NCI-H82 (cell line): Measurements from ENCODE around the gene NT5DC3.

Experiments
- DNase-seq: peaks from one replicate; lab custom pipeline; 2025; lab: John Stamatoyannopoulos, UW

NT5DC3 gene

DNA sequence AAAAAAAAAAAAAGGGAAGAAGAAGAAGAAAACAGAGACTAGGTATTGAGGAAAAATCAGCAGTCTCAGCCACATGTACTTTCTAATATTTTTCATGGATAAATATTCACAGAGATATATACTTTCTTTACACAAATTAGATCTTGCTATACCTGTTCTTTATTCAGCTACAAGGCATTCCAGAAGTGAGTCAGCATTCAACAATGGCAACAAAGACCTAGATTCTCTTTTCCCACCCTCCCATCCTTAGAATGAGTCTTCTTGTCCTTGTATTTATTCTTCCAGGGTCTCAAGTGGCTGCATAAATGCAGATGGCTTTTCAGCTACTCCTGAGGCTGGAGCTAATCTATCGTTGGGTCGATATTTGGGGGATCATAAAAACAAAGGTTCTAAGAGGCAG lies 93.0 kb downstream of the NT5DC3 start:
- no peak for DNase-seq

DNA sequence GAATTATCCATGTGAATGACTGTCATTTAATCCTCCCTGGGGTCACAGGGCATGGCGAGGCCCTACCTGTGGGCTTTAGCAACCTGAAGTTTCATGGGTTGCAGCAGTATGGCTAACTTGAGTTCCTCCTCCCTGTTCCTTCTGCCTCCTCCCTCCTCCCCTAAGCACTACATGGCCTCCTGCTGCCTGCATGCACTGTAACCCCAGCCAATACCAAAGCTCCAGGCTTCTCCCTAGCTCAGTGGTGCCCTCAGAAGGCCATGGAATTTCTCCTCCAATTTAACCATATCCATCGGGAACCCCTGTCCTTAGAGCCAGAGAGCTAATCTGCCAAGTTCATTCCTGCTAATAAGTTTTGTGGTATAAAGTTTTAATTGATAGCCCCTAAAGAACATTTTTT lies 95.1 kb downstream of the NT5DC3 start:
- DNase-seq = peak; percentile 16

DNA sequence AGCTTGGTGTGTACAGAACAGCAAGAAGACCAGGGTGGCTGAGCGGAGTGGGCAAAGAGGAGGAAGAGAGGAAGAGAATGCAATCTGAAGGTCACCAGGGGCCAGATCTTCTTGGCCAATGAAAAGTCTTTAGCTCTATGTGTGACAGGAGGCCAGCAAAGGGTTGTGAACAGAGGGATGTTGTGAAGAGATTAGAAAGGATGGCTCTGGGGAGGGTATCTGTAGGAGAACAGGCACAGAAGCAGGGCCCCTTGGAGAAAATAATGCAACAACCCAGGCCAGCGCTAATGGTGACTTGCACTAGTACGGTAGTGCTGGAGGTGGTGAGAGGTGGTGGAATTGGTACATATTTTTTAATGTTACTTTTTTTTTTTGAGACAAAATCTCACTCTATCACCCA lies 97.2 kb downstream of the NT5DC3 start:
- no peak for DNase-seq

DNA sequence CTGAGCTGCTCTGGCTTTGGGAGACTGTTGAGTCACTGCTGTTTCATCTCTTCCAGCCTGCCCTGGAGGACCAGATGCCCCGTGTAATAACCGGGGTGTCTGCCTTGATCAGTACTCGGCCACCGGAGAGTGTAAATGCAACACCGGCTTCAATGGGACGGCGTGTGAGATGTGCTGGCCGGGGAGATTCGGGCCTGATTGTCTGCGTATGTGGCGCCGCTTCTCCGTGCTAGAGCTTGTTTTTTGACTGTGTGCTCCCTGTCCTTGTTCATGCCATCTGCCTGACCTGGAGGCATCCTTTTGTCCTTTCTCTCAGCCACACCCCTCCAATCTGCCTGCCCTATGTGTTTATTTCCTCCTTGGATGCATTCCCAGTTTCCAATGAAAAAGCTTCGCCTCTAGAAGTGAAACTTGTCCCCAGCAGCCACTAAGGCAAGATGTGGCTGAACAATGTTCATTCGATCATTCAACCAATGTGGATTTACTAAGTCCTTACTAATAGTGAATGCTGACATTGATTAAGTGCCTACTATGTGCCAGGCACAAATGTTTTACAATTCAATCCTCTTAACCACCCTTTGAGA lies 98.6 kb downstream of the NT5DC3 start:
- DNase-seq = no peak

DNA sequence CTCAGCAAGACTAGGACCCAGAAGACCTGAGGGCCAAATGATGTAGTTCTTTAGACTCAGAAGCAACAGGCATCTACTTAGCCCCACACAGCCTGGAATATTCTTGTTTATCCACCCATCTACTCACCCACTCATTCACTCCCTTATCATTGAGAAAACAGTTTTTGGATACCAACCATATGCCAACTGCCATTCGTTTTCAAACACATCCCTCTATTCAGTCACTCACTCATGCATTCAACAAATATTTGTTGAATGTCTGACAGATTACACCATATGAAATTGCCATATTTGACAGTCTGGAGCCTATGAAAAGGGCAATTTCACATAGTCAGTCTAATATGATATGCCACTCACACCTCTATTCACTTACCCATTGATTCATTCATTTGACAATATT lies 103.2 kb downstream of the NT5DC3 start:
- no peak for DNase-seq

DNA sequence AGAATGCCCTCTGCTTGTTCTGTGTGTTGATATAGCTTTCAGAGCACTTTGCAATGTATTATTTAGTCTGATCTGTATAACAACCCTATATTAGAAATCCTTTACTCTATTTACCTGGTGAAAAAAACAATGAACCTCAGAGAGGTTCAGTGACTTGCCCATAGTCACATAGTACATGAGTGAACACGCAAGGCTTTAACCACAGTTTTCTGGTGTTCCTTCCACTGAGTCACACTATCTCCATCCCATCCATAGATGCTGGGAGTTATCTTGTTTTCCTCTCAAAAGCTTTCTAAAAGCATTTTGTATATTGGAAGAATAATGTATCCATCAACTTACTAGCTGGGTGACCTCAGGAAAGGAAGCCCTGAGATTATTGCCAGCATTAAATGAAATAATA lies 104.5 kb downstream of the NT5DC3 start:
- DNase-seq = no peak

DNA sequence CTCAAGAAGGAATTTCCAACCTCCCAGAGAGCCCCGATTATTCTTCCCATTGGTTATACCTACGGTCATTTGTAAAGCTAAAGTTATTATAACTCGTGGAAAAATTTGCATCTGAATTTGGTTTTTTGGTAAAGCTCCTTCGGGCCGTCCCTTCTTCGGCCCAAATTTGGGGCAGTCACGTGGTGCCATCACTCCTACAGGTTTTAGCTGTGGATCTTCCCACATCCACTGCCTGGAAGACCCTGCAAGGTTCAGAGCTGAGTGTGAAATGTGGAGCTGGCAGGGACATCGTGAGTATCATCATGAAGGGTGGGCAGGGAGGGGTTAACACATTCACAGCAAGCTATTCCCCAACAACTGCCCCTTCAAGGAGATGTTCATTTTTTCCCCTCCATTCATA lies 105.7 kb downstream of the NT5DC3 start:
- DNase-seq = no peak

DNA sequence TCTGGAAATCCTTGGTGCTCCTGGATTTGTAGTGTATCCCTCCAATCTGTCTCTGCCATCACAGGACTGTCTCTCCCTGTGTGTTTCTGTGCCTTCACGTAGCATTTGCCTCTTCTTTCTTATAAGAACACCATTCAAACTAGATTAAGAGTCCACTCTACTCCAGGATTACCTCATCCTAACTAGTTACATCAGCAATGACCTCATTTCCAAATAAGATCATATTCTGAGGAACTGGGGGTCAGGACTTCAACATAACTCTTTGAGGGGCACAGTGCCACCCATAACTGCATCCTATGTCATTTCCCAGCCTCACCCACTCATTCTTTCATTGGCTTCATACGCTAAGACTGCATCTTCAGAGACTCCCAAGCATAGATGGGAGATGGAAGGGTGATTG lies 106.2 kb downstream of the NT5DC3 start:
- no peak for DNase-seq

DNA sequence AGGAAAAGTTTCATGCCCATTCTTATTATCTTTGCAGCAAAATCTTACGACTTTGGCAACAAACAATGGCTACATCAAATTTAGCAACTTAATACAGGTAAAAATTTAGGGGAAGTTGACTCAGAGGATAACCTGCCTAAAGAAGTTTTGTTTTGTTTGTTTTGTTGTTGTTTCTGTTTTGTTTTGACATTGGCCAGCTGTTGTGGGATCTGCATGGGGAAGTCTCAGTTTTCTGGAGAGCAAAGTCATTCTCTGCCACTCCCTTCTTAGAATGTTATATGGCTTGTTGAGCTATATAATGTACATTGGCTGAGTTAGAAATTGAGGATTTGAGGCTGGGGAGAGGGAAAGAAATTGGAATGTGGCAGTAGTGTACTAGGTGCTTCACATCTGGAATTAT lies 109.5 kb downstream of the NT5DC3 start:
- DNase-seq = no peak

DNA sequence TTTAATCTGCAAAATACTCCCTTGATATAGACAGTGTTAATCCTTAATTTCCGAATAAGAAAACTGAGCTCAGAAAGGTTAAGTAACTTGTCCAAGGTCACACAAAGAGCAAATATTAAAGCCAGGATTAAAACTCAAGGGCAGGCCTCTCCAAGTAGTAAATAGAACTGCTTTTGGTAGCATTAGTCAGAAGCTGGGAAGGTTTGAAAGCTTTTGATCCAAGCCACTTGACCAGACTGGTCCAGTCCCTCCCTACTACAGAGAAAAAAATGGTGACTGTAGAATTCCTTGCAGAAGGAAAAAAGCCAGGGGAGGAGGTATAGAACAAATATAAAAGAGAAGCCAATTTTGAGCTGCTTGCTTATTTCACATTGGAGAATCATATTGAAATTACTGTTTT lies 111.5 kb downstream of the NT5DC3 start:
- DNase-seq = no peak

DNA sequence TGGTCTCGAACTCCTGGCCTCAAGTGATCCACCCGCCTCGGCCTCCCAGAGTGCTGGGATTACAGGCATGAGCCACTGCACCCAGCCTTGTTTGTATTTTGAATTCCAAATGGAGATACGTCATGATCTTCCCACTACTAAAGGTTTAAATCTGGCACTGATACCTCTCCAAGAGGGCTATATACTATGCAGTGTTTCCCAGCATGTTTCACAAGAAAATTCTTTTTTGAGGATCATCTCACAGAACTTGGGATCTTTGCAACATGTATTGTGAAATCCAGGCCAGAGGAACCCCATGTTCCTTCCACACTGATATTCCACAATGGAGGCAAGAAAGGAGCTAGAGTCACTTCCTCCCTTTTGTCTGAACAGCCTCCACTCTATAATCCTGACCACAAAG lies 112.7 kb downstream of the NT5DC3 start:
- DNase-seq = no peak

DNA sequence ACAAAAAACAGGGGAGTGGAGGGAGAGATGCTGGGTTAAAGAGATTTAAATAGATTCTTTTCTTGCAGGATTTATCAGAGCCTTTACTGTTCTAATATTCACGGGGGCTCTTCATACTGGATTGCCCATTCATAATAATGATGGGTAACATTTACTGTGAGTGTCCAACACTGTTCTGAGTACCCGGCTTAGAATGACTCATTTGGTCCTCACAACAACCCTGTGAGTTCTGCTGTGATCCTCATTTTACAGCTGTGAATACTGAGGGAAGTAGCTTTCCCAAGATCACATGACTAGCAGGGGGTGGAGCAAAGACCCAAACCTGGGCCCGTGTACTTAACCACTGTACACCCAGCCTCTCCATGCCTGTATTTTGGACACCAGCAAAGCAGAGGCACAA lies 113.4 kb downstream of the NT5DC3 start:
- no peak for DNase-seq

DNA sequence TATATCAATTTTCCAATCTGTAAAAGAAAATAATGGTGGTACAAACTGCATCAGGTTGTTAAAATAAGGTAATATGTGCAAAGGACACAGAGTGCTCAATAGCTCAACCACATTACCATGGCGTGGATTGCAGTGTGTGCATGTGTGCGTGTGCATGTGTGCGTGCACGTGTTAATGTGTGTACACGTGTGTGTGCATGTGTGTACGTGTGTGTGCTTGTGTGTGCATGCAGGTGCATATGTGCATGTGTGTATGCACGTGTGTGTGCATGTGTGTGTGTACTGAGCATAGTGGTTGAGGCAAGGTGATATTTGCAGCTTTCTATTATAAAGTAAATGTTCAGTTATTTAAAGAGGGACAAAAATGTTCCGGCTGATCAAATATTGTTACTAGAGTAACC lies 115.6 kb downstream of the NT5DC3 start:
- DNase-seq = no peak
